H1 (cell line): ENCODE measurements around the gene ERI2. TPM values are rescaled to one million over a fixed set of nuclear protein-coding genes. Genes with fewer than 3 reads are reported as not detected.

Experiments
- CTCF ChIA-PET: fragments of 300-600 bp; sonication (Branson Sonifier 250); formaldehyde crosslinking; loops from one replicate; lab custom pipeline; 2021; ENCODE audit not compliant: partially characterized antibody; lab: Charles Lee
- POLR2A ChIA-PET: fragments of 300-600 bp; sonication (Branson Sonifier 250); formaldehyde crosslinking; loops from one replicate; lab custom pipeline; 2021; ENCODE audit warnings: inconsistent platforms; ENCODE audit not compliant: partially characterized antibody; lab: Charles Lee
- DNase-seq, 2 experiments: peaks; one replicate each; pipeline versions ENCODE4 v3.0.0 to v3.0.0-alpha.2; 2010 to 2022; ENCODE audit warnings: low spot score in 2 of 2, low read depth in 1 of 2, mixed read lengths in 1 of 2
- FAIRE-seq: peaks from 2 replicates; lab custom pipeline; 2011; peaks lifted over from hg19 to GRCh38; lab: Jason Lieb, UNC
- H2AFZ ChIP-seq: 2 replicates; pipeline ENCODE4 v1.8.1; 2012; ENCODE audit warnings: low read length, inconsistent platforms
- H2AK5ac ChIP-seq: 2 replicates; pipeline ENCODE4 v1.6.1; 2013; ENCODE audit warnings: low read depth, low read length
- H2BK120ac ChIP-seq: replicated peaks from 2 replicates; pipeline ENCODE3; 2013; ENCODE audit warnings: low read depth, low read length, inconsistent platforms
- H2BK12ac ChIP-seq: 2 replicates; pipeline ENCODE4 v1.6.1; 2013; ENCODE audit warnings: low read depth, low read length
- H2BK15ac ChIP-seq: 2 replicates; pipeline ENCODE4 v1.6.1; 2013; ENCODE audit warnings: low read length
- H2BK20ac ChIP-seq: 2 replicates; pipeline ENCODE4 v1.6.1; 2013; ENCODE audit warnings: low read length
- H2BK5ac ChIP-seq: 2 replicates; pipeline ENCODE4 v1.6.1; 2013; ENCODE audit warnings: low read depth, low read length
- H3K14ac ChIP-seq: 2 replicates; pipeline ENCODE4 v1.6.1; 2013; ENCODE audit warnings: inconsistent platforms; ENCODE audit not compliant: insufficient read length
- H3K18ac ChIP-seq: 2 replicates; pipeline ENCODE4 v1.6.1; 2013; ENCODE audit warnings: low read length; ENCODE audit errors: extremely low read depth
- H3K23ac ChIP-seq: 2 replicates; pipeline ENCODE4 v1.6.1; 2013; ENCODE audit warnings: inconsistent platforms; ENCODE audit not compliant: insufficient read length
- H3K23me2 ChIP-seq: 2 replicates; pipeline ENCODE4 v1.6.1; 2013; ENCODE audit warnings: low read depth, low read length
- H3K27ac ChIP-seq: 2 replicates; pipeline ENCODE4 v1.6.1; 2011; ENCODE audit warnings: low read depth, low read length, inconsistent platforms
- H3K27me3 ChIP-seq, 4 experiments: replicated peaks in 1 of 4; 1 replicate in 1 of 4; 2 replicates in 3 of 4; pipeline versions ENCODE4 v1.6.1 to v1.8.1; 2011 to 2013; ENCODE audit warnings: low read length in 3 of 4, mild to moderate bottlenecking in 3 of 4, inconsistent platforms in 2 of 4, mixed read lengths in 2 of 4, moderate library complexity in 1 of 4; ENCODE audit not compliant: control insufficient read depth in 3 of 4, insufficient read depth in 3 of 4; ENCODE audit errors: extremely low read depth in 1 of 4
- H3K36me3 ChIP-seq, 4 experiments: 2 replicates each; pipeline versions ENCODE4 v1.6.1 to v1.8.1; 2011 to 2013; ENCODE audit warnings: mild to moderate bottlenecking in 4 of 4, low read length in 3 of 4, moderate library complexity in 2 of 4, control low read depth in 1 of 4, inconsistent platforms in 1 of 4; ENCODE audit not compliant: insufficient read depth in 4 of 4, control insufficient read depth in 2 of 4
- H3K4ac ChIP-seq: replicated peaks from 2 replicates; pipeline ENCODE3; 2013; ENCODE audit warnings: low read length, low read depth, mixed read lengths, inconsistent platforms; ENCODE audit not compliant: insufficient read length
- H3K4me1 ChIP-seq, 4 experiments: replicated peaks in 1 of 4; 1 replicate in 1 of 4; 2 replicates in 3 of 4; pipeline versions ENCODE4 v1.6.1 to v1.8.1; 2011 to 2013; ENCODE audit warnings: low read length in 3 of 4, inconsistent platforms in 2 of 4, mixed read lengths in 1 of 4; ENCODE audit not compliant: insufficient read depth in 4 of 4, control insufficient read depth in 3 of 4
- H3K4me2 ChIP-seq, 2 experiments: 2 replicates each; pipeline versions ENCODE4 v1.6.1 to v1.8.1; 2011 to 2013; ENCODE audit warnings: low read depth in 2 of 2, low read length in 2 of 2, control low read depth in 1 of 2, inconsistent platforms in 1 of 2, mild to moderate bottlenecking in 1 of 2; ENCODE audit not compliant: insufficient read depth in 1 of 2
- H3K4me3 ChIP-seq, 4 experiments: fragments of 200-600, 300-600 bp in 1 of 4; sonication (generic), shearing (Covaris generic), sonication (Bioruptor Twin) in 1 of 4; 2 replicates each; pipeline versions ENCODE4 v1.5.1 to v1.8.1; 2011 to 2016; ENCODE audit warnings: low read length in 4 of 4, low read depth in 3 of 4, control low read depth in 2 of 4, inconsistent platforms in 2 of 4, mild to moderate bottlenecking in 2 of 4, mixed read lengths in 1 of 4, moderate library complexity in 1 of 4; ENCODE audit not compliant: insufficient read depth in 2 of 4; ENCODE audit errors: extremely low read depth in 1 of 4
- H3K56ac ChIP-seq: replicated peaks from 2 replicates; pipeline ENCODE3; 2013; ENCODE audit warnings: low read depth, mild to moderate bottlenecking, mixed read lengths, low read length, inconsistent platforms; ENCODE audit not compliant: insufficient read length
- H3K79me1 ChIP-seq: 2 replicates; pipeline ENCODE4 v1.6.1; 2013; ENCODE audit warnings: low read depth, low read length, control low read depth
- H3K79me2 ChIP-seq, 2 experiments: 2 replicates each; pipeline versions ENCODE4 v1.6.1 to v1.8.1; 2012 to 2013; ENCODE audit warnings: low read length in 2 of 2, mild to moderate bottlenecking in 2 of 2, inconsistent platforms in 1 of 2; ENCODE audit not compliant: insufficient read depth in 2 of 2, control insufficient read depth in 1 of 2
- H3K9ac ChIP-seq, 4 experiments: replicated peaks in 1 of 4; 1 replicate in 1 of 4; 2 replicates in 3 of 4; pipeline versions ENCODE4 v1.6.1 to v1.8.1; 2011 to 2013; ENCODE audit warnings: low read depth in 3 of 4, low read length in 3 of 4, control low read depth in 2 of 4, mild to moderate bottlenecking in 2 of 4, moderate library complexity in 2 of 4, inconsistent platforms in 1 of 4; ENCODE audit errors: extremely low read depth in 1 of 4
- H3K9me3 ChIP-seq, 2 experiments: 2 replicates each; pipeline versions ENCODE4 v1.6.1 to v1.8.1; 2012 to 2013; ENCODE audit warnings: mild to moderate bottlenecking in 2 of 2, moderate library complexity in 2 of 2, control low read depth in 1 of 2, inconsistent platforms in 1 of 2, low read depth in 1 of 2, low read length in 1 of 2, mixed read lengths in 1 of 2; ENCODE audit not compliant: insufficient read depth in 2 of 2
- H4K20me1 ChIP-seq, 2 experiments: replicated peaks in 1 of 2; 2 replicates each; pipeline versions ENCODE3 to v1.8.1; 2011 to 2013; ENCODE audit warnings: inconsistent platforms in 2 of 2, low read length in 2 of 2, mild to moderate bottlenecking in 1 of 2; ENCODE audit not compliant: insufficient read depth in 2 of 2, control insufficient read depth in 1 of 2
- H4K5ac ChIP-seq: 2 replicates; pipeline ENCODE4 v1.6.1; 2013; ENCODE audit warnings: low read length, low read depth, mixed read lengths, inconsistent platforms; ENCODE audit not compliant: insufficient read length
- H4K8ac ChIP-seq: 2 replicates; pipeline ENCODE4 v1.8.0; 2013; ENCODE audit warnings: mild to moderate bottlenecking, moderate library complexity, low read length, inconsistent platforms; ENCODE audit not compliant: insufficient read depth; ENCODE audit errors: extremely low read depth
- H4K91ac ChIP-seq: replicated peaks from 2 replicates; pipeline ENCODE3; 2013; ENCODE audit warnings: low read length, mixed read lengths, inconsistent platforms; ENCODE audit not compliant: insufficient read length
- SP1 ChIP-seq: IDR thresholded peaks from 2 replicates; pipeline ENCODE4 v1.6.1; 2011; ENCODE audit warnings: low read depth, low read length
- WGBS, 2 experiments: shearing (Covaris generic) in 1 of 2; methylation state at CpG; one replicate each; pipeline versions ENCODE4 v1.1.6 to v1.1.7; 2013 to 2015; ENCODE audit warnings: low lambda C conversion rate in 2 of 2, mixed read lengths in 2 of 2, inconsistent platforms in 1 of 2, low coverage in 1 of 2, missing lambda C conversion rate in 1 of 2; ENCODE audit not compliant: insufficient replicate concordance in 2 of 2, insufficient coverage in 1 of 2, insufficient read length in 1 of 2; ENCODE audit errors: extremely low coverage in 1 of 2, missing lambda C conversion rate in 1 of 2; 5-methylcytosine and 5-hydroxymethylcytosine counted together
- polyA plus RNA-seq, 7 experiments: library from polyadenylated mRNA; depleted of rRNA in 3 of 7; stranded (reverse) in 5 of 7; unstranded in 2 of 7; fragments of >200 nt in 5 of 7; fragments of 200-250 nt in 2 of 7; gene quantifications; 1 replicate in 5 of 7; 2 replicates in 1 of 7; 4 replicates in 1 of 7; pipeline versions ENCODE4 v1.2.1 to v1.2.3, GENCODE V29; 2011 to 2013; ENCODE audit warnings: missing spikeins in 2 of 7, mixed read lengths in 2 of 7
- small RNA-seq: library from polyadenylated mRNA; stranded (forward); fragments of <200 nt; extraction: miRNeasy Mini kit (QIAGEN cat#:217004); gene quantifications from one replicate; pipeline ENCODE3, GENCODE V24; 2013; ENCODE audit not compliant: insufficient read depth
- total RNA-seq: library from RNA; stranded (reverse); fragmentation: NEBNext Ultra II Directional; extraction: Animal tissue kit (Norgen Biotek cat#: 25700); gene quantifications from 2 replicates; pipeline ENCODE4 v1.2.1, GENCODE V29; 2021

The ERI2 gene
- total and polyA plus RNA-seq, 2 of the 8 experiments (the other 6 are each of a cell fraction or from before 2014, with no cell fraction given) = 11.0 to 12.6 TPM

DNA sequence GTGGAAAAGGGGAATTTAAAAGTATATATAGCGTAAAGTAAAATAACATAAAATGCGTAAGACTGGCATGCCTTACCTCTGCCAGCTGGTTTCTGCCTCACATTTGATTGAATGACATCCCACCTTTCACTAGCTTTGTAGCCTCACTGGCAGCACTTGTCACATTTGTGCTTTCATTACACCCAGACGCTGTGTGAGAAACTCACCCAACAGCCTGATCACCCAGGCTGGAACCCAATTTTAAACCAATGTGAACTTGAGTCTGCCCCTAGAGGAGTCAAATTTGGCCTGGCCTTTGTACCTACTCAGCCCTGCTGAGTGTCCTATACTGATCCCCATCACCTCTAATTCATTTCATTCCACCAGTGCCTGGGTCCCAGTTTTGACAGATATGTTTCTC, 59.8 kb downstream of the ERI2 start:
- FAIRE-seq (no peak), DNase-seq (no peak)
- Histone ChIP-seq H3K4me1 (no peaks in the 10 kb centered on the region), H4K20me1 (peaks cover 0 to 1% of the 10 kb centered on the region in 2 experiments), H2BK15ac (no peak overlapping the region), H3K56ac (no peak overlapping the region), H3K9me3 (peaks cover 13 to 15% of the 10 kb centered on the region in 2 experiments; a peak in 3 of 4 replicates), H3K14ac (no peak overlapping the region), H3K23me2 (no peaks in the 10 kb centered on the region), H3K27me3 (no peaks in the 10 kb centered on the region), H2BK5ac (no peak overlapping the region), H3K23ac (no peak overlapping the region), H2AFZ (no peak overlapping the region), H3K27ac (no peak overlapping the region), H2AK5ac (no peak overlapping the region), H2BK20ac (no peak overlapping the region), H2BK120ac (no peak overlapping the region), H3K18ac (no peak overlapping the region), H3K9ac (no peak overlapping the region), H3K4me3 (no peak overlapping the region), H3K4ac (no peak overlapping the region), H4K8ac (no peak overlapping the region), H3K36me3 (no peaks in the 10 kb centered on the region), H3K79me2 (no peaks in the 10 kb centered on the region), H4K91ac (no peak overlapping the region), H3K4me2 (no peak overlapping the region), H2BK12ac (no peak overlapping the region), H4K5ac (no peak overlapping the region), H3K79me1 (no peaks in the 10 kb centered on the region)
- ChIA-PET CTCF (no interaction called here), POLR2A (no interaction called here)
- TF ChIP-seq SP1 = no peak
- WGBS, 2 experiments = 91% methylated on average over 3 of the region's 3 CpGs; no CpG with 5 or more reads in 1 of the 2 experiments

Small RNAs within 50 kb of the gene (small RNA-seq; reads per million reads assigned to genes)
- gene RF00618 = not detected
- not detected for gene RNU6-944P

Other genes starting within 250 kb of the ERI2 start
- gene ACSM2B, start 230.1 kb downstream of the ERI2 start, total RNA-seq = not detected in 2 replicates
- not detected in 2 replicates for gene ACSM2B, start 230.1 kb downstream of the ERI2 start, polyA plus RNA-seq (2011; rRNA removed)
- gene ACSM1, start 108.8 kb downstream of the ERI2 start, total RNA-seq = not detected in 2 replicates
- gene ACSM1, start 108.8 kb downstream of the ERI2 start, polyA plus RNA-seq (2011; rRNA removed) = 0.30 and 0.41 TPM in 2 replicates
- 46.9 and 49.4 TPM in 2 replicates for gene THUMPD1, start 64.7 kb downstream of the ERI2 start, total RNA-seq
- gene THUMPD1, start 64.7 kb downstream of the ERI2 start, polyA plus RNA-seq (2011; rRNA removed) = 31.6 and 51.3 TPM in 2 replicates
- gene ACSM3, start 42.5 kb downstream of the ERI2 start, total RNA-seq = 3.3 and 6.2 TPM in 2 replicates
- 4.9 and 5.7 TPM in 2 replicates for gene ACSM3, start 42.5 kb downstream of the ERI2 start, polyA plus RNA-seq (2011; rRNA removed)
- 6.0 and 8.9 TPM in 2 replicates for gene REXO5, start 55 bp upstream of the ERI2 start, total RNA-seq
- gene REXO5, start 55 bp upstream of the ERI2 start, polyA plus RNA-seq (2011; rRNA removed) = 2.2 and 2.4 TPM in 2 replicates
- gene DCUN1D3, start 93.9 kb upstream of the ERI2 start, total RNA-seq = 18.2 and 18.5 TPM in 2 replicates
- gene DCUN1D3, start 93.9 kb upstream of the ERI2 start, polyA plus RNA-seq (2011; rRNA removed) = 2.0 and 3.5 TPM in 2 replicates
- 13.4 and 14.2 TPM in 2 replicates for gene LYRM1, start 94.3 kb upstream of the ERI2 start, total RNA-seq
- 8.1 and 11.6 TPM in 2 replicates for gene LYRM1, start 94.3 kb upstream of the ERI2 start, polyA plus RNA-seq (2011; rRNA removed)